ENCODE data around the gene HTT. TPM values are rescaled to one million over a fixed set of nuclear protein-coding genes. Genes with fewer than 3 reads are reported as not detected.

HTT gene
- total RNA-seq, 1 experiment from 2014 or later: 33.4 TPM

DNA sequence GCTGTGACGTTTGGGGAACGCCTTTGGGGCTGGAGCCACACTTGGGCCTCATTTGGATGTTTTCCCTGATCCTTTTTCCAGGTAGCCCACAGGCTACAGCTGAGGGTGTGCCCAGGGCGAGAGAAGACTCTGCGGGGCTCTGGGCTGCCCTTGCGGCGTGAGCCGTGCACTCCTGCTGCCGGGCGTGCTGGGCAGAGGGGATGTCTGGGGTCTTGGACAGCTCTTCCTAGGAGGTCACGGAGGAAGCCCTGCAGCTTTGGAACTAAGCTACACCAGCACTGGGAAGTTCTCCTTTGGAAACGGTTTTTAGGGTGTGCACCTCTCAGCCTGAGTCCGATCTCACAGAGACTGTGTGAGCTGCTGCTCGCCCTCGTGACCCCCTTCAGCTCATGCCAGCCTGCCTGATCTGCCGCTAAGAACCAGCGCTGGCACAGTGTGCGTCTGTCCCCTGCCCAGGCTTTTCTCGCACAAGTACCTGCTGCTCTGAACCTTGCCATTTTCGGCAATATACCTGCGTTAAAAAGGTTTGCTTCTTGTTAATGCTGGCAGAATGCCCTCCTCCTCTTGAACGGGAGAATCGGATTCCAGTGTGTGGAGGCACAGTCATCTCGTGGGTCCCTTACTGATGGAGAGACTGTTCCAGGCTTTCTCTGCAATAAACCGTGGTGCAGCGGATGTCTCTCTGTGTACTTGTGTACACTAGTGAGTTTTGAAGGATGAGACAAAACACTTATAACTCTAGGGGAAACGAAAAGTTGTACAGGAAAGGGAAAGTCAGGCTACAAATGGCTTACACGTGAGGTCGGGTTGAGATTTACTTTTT lies 188.8 kb downstream of the HTT start:
- DNase-seq (ENCODE audit: low spot score): no peak

- DNase-seq (ENCODE audit: low spot score): no peak
Measured at GRCh38 chr4:3263876-3264193, 189.4 kb downstream of the HTT start.

GRCh38 chr4:3266076-3266475 lies 191.6 kb downstream of the HTT start:
- DNase-seq (ENCODE audit: low spot score): no peak

- DNase-seq (ENCODE audit: low spot score): no peak
Measured at GRCh38 chr4:3267576-3268394, 193.3 kb downstream of the HTT start.

- no peak for DNase-seq (ENCODE audit: low spot score)
Measured at GRCh38 chr4:3268395-3269104, 194.1 kb downstream of the HTT start.

GRCh38 chr4:3269105-3269927 lies 194.8 kb downstream of the HTT start:
- DNase-seq (ENCODE audit: low spot score): no peak

- no peak for DNase-seq (ENCODE audit: low spot score)
Measured at GRCh38 chr4:3269991-3270611, 195.6 kb downstream of the HTT start.

- no peak for DNase-seq (ENCODE audit: low spot score)
Measured at GRCh38 chr4:3271131-3271530, 196.7 kb downstream of the HTT start.

GRCh38 chr4:3276986-3277385 lies 202.5 kb downstream of the HTT start:
- DNase-seq (ENCODE audit: low spot score): no peak

DNA sequence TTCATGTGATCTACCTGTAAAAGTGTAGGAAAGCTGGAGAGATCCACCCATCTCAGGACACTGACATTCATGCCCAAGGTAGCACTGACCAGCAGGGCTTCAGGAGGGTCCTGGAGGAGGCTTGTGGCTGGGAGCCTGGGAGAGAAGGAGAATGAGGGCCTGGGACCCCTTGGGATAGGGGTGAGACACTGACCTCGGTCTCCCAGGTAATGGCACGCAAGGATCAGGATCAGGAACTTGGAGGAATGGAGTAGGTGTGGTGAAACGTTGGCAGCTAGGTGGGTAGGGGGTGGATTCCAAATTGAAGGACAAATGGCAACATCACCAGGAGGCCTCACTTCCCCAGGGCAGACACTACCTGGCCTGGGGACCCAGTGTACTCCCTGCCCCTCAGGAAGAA lies 206.0 kb downstream of the HTT start:
- no peak for DNase-seq (ENCODE audit: low spot score)

GRCh38 chr4:3283483-3283882 lies 209.0 kb downstream of the HTT start:
- no peak for DNase-seq (ENCODE audit: low spot score)

DNA sequence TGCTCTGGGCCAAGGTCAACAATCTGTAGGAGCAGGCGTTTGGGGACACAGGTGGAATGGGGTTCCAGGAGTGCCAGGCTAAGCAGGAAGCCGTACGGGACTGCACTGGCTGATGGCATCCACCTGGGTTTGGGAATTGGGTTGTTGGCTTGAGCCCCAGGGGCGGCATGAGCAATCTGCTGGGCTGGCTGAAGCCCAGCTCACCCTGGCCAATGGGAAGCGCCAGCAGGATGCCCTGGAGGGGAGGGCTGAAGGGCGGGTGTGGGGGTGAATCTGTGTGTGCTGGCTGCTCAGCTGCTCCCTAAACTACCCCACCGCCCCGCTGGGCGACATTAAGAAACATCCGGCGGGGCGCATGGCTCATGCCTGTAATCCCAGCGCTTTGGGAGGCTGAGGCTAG lies 209.4 kb downstream of the HTT start:
- no peak for DNase-seq (ENCODE audit: low spot score)

DNA sequence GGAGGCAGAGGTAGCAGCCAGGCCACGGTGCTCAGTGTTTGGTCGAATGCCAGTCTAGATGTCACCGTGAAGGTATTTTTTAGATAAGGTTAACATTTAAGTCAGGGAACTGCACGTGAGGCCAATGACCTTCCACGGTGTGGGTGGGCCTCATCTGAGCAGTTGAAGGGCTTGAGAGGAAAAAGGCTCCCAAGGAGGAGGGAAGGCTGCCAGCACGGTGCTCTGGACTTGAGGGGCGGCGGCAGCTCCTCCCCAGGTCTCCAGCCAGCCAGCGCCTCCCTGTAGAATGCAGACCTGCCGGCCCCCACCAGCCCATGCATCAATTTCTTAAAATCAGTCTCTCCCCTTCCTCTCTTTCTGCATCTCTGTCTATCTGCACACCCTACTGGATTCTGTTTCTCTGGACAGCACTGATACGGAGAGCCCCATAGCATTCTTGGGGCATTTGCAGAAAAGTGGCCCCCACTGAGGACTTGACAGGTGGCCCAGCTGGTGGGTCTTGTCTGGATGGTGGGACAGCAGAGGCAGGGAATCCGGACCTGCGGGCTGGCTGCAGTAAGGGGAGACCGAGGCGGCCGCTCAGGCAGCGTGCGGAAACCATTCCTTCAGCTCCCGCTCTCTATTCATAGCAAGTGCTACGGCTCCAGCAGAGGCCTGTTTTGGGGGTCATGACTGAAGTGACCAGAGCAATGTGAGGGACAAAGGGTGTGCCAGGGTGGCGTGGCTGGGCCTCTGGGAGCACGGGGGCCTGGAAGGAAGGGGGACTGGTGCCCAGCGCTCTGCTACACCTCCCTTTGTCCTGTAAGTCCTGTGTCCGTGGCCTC lies 210.5 kb downstream of the HTT start:
- DNase-seq (ENCODE audit: low spot score): no peak

GRCh38 chr4:3285558-3286334 lies 211.3 kb downstream of the HTT start:
- no peak for DNase-seq (ENCODE audit: low spot score)

DNA sequence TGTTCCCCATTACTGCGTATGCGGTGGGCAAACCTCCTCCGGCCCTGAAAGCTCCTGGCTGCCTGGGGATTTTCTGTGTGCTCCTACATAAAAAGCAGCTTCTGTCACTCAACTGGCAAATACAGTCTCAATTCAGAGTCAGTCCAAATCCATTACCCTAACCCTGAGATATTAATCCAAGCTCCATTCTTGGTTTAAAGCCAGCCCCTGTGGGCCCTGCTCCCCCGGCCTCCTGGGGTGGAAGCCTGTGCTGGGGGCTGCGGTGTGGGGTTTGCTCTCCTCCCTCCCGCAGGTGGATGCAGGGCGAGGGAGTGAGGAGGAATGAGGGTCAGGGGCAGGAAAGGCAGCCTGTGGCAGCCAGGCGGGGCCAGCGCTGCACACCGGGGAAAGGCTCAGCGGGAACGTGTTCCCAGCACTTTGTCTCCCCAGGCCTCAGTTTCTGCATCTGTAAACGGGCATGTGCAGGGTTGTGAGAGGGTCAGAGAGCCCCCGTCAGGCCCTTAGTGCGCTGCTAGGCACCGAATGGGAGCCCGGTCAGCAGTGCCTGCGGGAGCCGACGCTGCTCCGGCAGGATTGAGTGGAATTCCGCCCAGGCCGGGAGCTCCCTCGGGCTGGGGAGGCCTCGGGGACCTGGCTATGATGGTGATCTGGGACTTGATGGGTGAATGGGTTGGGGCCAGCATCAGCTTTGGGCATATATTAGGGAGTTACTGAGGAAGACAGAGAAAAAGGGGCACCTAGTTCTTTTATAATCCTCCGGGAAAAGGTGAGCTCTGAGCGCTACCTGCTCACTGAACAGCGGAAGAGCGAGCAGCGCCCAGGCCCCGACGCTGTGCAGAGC lies 212.1 kb downstream of the HTT start:
- no peak for DNase-seq (ENCODE audit: low spot score)

DNA sequence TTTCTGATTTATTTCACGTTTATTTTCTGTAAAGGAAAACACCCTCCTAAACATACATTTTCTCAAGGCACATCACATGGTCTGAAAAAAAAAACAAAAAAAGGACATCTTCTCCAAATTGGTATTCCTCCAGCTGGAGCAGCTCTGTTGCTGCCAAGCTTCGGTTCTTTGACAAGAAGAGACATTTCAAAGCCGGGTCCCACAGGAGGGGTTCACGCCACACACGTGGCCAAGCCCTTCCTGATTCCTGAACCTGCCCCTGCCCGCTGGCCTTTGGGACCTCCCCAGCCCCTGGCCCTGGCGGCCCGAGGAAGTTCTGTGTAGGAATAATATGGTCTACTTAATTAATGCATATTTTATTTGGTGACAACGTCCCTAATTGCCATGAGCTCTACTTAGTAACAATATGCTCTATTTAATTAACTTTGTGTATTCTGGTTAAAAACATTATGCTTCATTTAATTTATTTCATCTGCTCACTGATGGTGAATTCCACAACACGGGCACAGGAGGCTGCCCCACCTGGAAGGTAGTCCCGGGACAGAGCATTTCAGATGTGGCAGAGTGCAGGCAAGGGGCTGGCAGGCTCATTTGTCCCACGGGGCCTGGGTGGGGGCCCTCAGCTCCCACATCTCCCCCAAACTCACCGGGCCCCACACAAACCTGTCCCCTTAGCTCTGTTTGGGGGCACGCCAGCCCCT lies 212.9 kb downstream of the HTT start:
- no peak for DNase-seq (ENCODE audit: low spot score)

DNA sequence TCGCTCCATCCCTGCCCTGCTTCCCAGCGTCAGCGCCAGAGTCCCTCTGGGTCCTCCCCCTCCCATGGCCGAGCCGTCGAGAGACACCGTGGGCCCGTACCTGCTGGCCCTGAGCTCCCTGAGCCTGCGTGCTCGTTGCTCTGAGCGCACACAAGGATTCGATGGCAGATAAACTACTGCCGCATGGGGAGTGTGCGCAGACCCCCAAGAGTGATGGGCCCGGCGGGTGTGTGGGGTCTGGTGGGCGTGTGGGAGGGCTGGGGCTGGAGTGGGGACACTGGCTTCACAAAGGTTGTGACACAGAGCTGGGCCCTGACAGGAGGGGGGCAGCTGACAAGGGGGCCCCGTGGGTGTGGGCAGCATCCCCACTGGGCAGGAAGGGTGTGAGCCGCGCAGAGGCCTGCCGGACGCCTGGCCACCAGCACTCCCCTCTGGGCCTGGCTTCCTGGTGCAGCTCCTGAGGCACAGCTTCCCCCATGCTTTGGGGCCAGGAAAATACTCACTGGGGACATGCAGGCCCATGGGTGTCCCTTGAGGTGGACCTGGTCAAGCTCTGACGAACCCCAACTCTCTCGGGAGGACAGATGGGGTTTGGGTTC lies 213.6 kb downstream of the HTT start:
- no peak for DNase-seq (ENCODE audit: low spot score)
